HL-60/S4 treated with retinoic acid at 250 ng/mL for 4 days and 3 days (cell line): ENCODE data around the gene VAMP5.
"Not testable (repeated sequence)": the region's sequence is repeated elsewhere in the genome, so short reads cannot be mapped to it uniquely, and the experiment has no call there.

Source experiments
- in situ Hi-C: fragments of 300-500 bp; cut with MboI; formaldehyde crosslinking; loops from 2 replicates; pipeline ENCODE4 v1.7.0; 2022; ENCODE audit warnings: low sequenced_read_pairs

Gene VAMP5

DNA sequence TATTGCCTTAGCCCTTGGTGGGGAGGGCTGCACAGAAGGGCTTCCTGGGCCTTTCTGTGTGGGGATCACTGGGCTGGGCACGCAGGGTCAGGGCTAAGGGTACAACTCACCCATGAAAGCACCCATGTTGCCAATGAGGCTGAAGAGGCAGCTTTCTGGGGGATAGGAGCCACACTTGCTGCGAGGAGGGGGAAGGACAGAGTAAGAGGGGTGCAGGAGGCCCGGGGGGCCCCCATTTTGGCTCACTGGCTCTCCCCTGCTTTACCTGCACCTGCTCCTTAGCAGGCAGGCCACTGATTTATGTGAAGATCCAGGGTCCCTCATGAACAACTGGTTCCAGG is 16.0 kb downstream of the VAMP5 start:
- in situ Hi-C loops: no loop called here

DNA sequence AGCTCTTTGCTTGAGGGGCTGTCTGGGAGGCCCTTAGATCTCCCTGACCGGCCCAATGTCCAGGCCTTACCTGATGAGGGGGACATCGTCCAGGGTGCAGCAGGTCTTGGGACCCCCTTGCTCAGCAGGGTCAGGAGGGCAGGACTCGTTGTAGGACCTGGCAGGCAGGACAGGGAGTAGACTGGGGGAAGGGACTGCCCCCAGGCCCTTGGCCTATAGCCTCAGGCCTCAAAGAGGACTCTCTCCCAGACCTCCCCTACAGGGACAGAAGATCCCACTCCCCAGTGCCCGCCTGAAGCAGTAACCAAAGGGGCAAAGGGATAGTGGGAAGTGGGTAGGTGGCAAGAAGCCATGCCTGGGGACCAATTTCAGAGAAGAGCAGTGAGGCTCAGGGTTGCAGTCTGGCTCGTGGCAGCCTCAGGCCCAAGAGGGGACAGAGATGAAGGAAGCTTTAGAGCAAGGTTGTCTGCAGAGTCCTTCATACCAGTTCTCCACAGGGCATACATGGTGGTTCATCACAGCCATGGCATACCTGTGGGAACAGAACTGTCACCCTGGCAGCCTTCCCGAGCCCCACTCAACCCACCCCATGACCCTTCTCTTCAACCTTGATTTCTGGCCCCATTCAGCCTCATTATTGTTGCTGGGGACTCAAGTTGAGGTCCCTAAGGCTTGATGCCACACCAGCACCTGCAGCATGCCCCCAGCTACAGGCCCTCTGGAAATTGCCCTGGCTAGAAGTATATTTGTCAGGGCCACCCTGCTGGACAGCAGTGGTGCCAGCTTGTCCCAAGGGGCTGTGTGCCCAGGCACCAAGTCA is 16.9 kb downstream of the VAMP5 start:
- in situ Hi-C loops: no loop called here

DNA sequence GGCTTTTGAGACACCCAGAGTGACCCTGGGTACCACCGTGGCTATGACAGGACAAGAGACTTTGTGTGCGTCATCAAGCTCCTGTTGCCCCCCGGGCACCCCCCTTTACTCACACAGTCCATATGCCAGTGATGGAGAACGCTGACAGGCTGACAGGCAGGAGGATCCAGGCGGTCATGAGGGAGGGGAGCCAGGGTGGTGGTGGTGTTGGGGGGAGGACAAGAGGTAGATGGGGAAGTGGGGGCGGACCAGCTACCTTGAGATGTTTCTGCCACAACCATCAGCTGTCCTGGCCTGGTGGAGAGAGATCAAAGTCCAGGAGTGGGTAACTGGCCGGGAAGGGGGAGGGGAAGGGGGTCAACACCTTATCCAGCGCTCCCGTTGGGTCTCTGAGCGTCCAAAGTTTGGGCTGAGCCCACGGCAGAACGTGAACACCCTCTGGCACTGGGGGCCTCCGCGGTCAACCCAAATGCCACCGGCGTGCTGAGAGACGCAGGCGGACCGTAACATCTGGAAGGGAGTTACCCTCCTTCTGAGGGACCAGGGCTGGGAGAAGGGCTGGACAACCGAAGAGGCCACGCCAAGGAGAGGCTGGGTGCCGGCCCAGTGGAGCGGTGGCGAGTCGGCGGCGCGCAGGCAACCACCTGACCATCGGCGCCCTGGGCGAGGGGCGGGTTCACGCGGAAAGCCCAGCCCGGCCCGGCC is 17.7 kb downstream of the VAMP5 start:
- in situ Hi-C loops: no loop called here

- in situ Hi-C loops: no loop called here
Measured at GRCh38 chr2:85602476-85603234, 18.4 kb downstream of the VAMP5 start, which contains the start of gene TMEM150A. TMEM150A (minus strand) TSS chr2:85602698; CDS start chr2:85601948, 750 bp downstream.

DNA sequence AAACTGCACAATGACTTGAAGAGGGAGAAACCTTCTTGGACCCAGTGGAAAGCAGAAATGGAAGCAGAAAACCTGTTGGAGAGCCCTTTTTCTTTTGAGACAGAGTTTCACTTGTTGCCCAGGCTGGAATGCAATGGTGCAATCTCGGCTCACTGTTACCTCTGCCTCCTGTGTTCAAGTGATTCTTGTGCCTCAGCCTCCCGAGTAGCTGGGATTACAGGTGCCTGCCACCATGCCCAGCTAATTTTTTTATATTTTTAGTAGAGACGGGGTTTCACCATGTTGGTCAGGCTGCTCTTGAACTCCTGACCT is 19.9 kb downstream of the VAMP5 start:
- in situ Hi-C loops: not testable (repeated sequence)

GRCh38 chr2:85604568-85605339 is 20.5 kb downstream of the VAMP5 start:
- in situ Hi-C loops: no loop called here

DNA sequence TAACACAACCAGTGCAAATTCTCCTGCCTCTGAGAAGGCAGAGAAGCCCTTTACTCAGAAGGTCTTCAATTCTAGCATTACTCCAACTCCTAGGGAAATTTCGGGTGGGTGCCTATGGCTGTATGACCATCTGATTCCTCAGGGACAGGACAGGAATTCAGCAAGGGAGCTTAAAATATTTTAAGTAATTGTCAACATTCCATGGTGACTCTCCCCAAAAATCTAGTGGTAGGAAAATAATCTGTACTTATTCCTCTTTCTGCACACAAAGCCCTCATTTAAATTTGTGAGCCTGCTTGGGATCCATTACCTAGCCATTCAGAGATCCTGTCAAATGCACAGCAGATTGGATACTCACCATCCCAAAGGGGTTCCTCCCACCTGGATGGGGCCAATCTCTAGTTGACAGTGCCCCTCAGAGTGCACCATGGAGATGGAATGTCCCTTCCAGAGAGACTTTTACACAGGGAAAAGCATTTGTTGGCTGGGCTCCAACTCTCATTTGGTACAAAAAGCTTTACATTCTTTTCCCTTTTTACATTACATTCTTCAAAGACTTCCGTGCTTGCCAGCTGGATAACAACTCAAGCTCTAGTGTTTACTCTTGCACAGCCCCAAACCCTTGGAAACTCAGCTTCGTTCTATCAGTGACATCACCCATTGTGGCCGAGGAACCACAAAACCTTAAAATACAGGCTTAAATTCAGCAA is 21.3 kb downstream of the VAMP5 start:
- in situ Hi-C loops: no loop called here

DNA sequence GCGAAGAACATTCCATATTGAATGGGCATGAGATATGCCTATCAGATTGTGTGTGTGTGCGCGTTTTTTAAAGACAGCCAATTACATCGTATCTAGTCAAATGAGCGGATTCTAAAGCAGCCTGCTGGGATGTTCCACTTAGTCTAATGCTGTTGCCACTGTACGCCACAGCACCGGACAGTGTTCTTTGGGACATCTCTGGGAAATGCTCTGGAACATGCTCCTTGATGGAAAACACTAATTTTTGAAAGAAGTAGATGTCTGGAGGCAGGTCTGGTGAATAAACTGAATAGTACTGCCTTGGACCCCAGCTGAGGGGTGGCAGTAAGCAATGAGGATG is 21.9 kb downstream of the VAMP5 start:
- in situ Hi-C loops: no loop called here

GRCh38 chr2:85607268-85608215 is 23.3 kb downstream of the VAMP5 start:
- in situ Hi-C loops: no loop called here

- in situ Hi-C loops: no loop called here
Measured at GRCh38 chr2:85611217-85611704, 27.0 kb downstream of the VAMP5 start.

DNA sequence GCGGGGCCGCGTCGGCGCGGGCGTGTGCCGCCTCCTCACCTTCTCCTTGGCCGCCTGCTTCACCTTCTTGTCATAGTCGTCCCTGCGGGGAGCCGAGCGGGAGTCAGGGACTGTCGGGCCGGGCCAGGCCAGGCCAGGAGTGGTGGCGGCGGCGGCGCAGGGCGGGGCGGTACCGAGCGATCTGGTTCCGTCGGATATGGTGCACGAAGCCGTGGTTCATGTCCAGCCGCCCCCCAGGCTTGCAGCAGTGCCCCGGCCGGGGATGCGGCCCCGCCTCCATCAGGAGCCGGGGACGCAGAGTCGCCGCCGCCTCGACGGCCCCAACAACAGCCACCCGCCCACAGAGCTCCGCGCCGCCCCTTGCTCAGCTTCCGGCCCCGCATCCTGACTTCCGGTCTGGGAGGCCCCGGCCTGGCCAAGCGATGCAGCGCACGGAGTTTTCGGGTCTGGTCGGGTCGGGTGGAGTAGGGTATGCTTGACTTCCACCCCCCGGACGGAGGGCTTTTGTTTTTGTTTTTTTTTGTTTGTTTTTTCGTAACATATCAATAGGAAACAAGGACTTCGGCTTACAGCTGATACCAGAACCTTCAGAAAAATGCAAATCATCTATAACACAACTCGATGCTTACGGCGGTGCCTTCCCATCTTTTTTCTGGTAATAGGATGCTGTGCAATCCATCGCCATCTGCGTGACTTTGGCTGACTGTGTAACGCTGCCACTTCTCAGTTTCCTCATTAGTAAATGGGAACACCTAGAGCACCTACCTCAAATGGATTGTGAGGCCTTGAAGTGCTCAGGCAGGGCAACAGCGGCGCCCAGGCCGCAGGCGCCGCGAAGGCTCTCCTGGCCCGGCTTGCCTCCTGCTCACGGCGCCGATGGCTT is 27.7 kb downstream of the VAMP5 start, which contains the start of gene C2orf68:
Gene C2orf68 (minus strand): TSS at position 362 of the 883 bp plus-strand sequence. CDS start 82 bp downstream, at position 280.
- in situ Hi-C loops: no loop called here

- in situ Hi-C loops: no loop called here
Measured at GRCh38 chr2:85613717-85614515, 29.7 kb downstream of the VAMP5 start.

DNA sequence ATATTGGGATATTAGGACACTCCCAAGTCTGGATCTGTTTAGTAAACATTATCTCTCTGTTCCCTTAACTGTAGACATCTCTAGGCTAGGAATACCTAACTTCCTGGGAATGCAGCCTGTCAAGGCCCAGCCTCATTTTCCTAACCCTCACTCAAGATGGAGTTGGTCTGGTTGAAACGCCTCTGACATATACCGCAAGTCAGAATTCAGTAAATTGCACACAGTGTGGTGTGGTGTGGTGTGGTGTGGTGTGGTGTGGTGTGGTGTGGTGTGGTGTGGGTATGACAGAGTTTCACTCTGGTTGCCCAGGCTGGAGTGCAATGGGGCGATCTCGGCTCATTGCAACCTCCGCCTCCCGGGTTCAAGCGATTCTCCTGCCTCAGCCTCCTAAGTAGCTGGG is 30.5 kb downstream of the VAMP5 start:
- in situ Hi-C loops: not testable (repeated sequence)

DNA sequence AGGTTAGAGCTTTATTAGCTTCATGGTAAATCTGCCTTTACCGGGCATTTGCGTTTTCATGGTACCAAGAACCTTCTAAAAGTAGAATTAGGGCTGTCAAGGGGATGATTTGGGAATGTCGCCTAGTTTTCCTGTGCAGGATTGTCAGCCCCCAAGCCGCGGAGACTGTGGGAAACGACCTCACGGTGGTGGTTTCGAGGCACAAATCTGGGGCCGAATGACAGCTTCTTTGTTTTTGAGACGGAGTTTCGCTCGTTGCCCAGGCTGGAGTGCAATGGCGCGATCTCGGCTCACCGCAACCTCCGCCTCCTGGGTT is 31.1 kb downstream of the VAMP5 start:
- in situ Hi-C loops: no loop called here

DNA sequence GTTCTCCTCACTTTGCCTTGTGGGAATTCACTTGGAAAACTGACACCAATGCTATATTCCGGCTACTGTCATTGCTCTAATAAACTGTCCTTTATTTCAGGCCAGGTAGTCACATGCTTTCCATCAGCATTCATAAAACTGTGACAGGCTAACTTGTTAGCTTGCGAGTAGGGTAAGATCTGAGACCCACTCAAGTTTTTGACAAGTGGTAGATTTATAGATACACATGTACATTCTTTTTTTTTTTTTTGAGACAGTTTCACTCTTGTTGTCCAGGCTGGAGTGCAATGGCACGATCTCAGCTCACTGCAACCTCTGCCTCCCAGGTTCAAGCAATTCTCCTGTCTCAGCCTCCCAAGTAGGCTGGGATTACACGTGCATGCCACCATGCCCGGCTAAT is 33.5 kb downstream of the VAMP5 start:
- in situ Hi-C loops: not testable (repeated sequence)

DNA sequence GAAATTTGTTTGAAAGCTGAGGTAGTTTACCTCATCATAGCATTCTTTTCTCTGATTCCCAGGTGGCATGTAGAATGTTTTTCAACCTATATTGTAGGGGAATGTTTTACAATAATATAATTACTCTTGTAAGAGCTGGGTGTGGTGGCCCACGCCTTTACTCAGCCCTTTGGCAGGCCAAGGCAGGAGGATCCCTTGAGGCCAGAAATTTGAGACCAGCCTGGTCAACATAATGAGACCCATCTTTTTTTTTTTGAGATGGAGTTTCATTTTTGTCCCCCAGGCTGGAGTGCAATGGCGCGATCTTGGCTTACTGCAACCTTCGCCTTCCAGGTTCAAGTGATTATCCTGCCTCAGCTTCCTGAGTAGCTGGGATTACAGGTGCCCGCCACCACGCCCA is 35.4 kb downstream of the VAMP5 start:
- in situ Hi-C loops: no loop called here

DNA sequence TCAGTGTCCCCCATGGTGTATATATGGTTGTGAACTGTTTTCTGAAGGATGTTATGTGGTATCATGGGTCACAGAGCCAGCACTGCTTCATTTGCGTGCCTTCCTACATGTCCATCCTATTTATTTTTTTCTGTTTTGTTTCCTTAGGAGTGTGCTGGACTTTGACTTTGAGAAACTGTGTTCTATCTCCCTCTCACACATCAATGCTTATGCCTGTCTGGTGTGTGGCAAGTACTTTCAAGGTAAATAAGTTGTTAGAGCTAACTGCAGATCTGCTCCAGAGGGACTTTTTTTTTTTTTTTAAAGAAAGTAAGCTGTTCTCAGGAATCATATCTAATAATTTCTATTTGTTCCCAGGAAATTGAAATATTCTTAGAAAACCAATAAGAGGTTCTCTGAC is 37.1 kb downstream of the VAMP5 start:
- in situ Hi-C loops: no loop called here

GRCh38 chr2:85623991-85624390 is 39.8 kb downstream of the VAMP5 start:
- in situ Hi-C loops: no loop called here
